GM21737 (cell line): ENCODE data around the gene C2CD2.
"Not testable (repeated sequence)": the region's sequence is repeated elsewhere in the genome, so short reads cannot be mapped to it uniquely, and the experiment has no call there.

ENCODE experiments used
- ATAC-seq: cut with Tn5 transposase; IDR thresholded peaks from one replicate; pipeline ENCODE4 v1.9.1; 2021; ENCODE audit warnings: mild to moderate bottlenecking, moderate library complexity; ENCODE audit not compliant: unreplicated experiment

C2CD2 gene

GRCh38 chr21:41958886-41959563 is 5.2 kb upstream of the C2CD2 start:
- ATAC-seq = no peak

- ATAC-seq = no peak
These were observed 4.4 kb upstream of the C2CD2 start for GRCh38 chr21:41957991-41958766.

GRCh38 chr21:41956926-41957729 is 3.3 kb upstream of the C2CD2 start:
- ATAC-seq = no peak

GRCh38 chr21:41955516-41955915 is 1.7 kb upstream of the C2CD2 start:
- no peak for ATAC-seq

- ATAC-seq = no peak
These were observed 1.1 kb upstream of the C2CD2 start for GRCh38 chr21:41954654-41955499.

- no peak for ATAC-seq
These were observed 478 bp downstream of the C2CD2 start for GRCh38 chr21:41953249-41953830.

GRCh38 chr21:41952568-41953248 is 1.1 kb downstream of the C2CD2 start:
- ATAC-seq = no peak

GRCh38 chr21:41951876-41952567 is 1.8 kb downstream of the C2CD2 start:
- ATAC-seq = no peak

- no peak for ATAC-seq
These were observed 2.9 kb downstream of the C2CD2 start for GRCh38 chr21:41950941-41951351.

GRCh38 chr21:41949631-41950030 is 4.2 kb downstream of the C2CD2 start:
- ATAC-seq = not testable (repeated sequence)

- no peak for ATAC-seq
These were observed 4.9 kb downstream of the C2CD2 start for GRCh38 chr21:41948901-41949300.

- no peak for ATAC-seq
These were observed 5.5 kb downstream of the C2CD2 start for GRCh38 chr21:41948078-41948895.

GRCh38 chr21:41945982-41946381 is 7.8 kb downstream of the C2CD2 start:
- no peak for ATAC-seq

- no peak for ATAC-seq
These were observed 10.0 kb downstream of the C2CD2 start for GRCh38 chr21:41943851-41944250.

GRCh38 chr21:41942457-41942856 is 11.4 kb downstream of the C2CD2 start:
- ATAC-seq = no peak

- no peak for ATAC-seq
These were observed 11.9 kb downstream of the C2CD2 start for GRCh38 chr21:41941941-41942340.

- no peak for ATAC-seq
These were observed 13.4 kb downstream of the C2CD2 start for GRCh38 chr21:41940431-41940830.

- ATAC-seq = no peak
These were observed 14.4 kb downstream of the C2CD2 start for GRCh38 chr21:41939391-41939790.
